ENCODE data around the gene PTPRM.

PTPRM gene

GRCh38 chr18:8142932-8143331 lies 575.8 kb downstream of the PTPRM start:
- no peak for DNase-seq

DNA sequence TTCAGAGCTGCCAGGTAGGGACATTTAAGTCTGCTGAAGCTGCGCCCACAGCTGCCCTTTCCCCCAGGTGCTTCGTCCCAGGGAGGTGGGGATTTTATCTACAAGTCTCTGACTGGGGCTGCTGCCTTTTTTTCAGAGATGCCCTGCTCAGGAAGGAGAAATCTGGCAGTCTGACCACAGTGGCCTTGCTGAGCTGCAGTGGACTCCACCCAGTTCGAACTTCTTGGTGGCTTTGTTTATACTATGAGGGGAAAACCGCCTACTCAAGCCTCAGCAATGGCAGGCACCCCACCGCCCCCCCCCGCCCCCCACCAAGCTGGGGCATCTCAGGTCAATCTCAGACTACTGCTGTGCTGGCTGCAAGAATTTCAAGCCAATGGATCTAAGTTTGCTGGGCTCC lies 584.1 kb downstream of the PTPRM start:
- DNase-seq = no peak

DNA sequence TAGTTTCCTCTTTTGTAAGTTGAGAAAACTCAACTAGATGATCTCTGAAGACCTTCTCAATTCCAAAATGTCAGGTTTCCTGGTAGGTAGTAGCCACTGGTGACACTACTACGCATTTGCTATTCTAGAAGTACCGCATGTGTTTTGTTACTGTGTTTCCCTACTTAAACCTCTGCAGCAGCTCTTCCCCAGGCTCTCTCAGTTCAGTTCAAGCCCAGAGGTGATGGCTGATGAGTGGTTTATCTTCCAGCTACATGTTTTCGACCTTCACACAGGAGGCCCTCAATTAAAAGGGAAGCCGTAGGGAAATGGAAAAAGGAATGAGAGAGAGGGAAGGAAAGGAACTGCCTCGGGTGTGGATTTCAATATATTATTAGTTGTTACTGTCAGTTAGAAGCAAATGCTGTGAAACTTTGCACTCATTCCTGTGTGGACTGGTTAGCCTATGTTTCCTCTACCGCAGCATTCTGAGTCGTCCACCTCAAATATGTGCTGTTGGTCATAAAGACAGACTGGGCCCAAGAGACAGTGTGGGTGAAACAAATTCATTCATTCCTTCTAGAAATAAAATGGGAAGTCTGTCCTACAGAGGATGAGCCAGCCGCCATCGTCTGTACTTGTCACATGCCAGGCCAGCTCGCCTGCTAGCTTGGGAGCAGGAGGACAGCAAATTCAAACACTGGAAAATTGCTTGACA lies 586.9 kb downstream of the PTPRM start:
- no peak for DNase-seq

DNA sequence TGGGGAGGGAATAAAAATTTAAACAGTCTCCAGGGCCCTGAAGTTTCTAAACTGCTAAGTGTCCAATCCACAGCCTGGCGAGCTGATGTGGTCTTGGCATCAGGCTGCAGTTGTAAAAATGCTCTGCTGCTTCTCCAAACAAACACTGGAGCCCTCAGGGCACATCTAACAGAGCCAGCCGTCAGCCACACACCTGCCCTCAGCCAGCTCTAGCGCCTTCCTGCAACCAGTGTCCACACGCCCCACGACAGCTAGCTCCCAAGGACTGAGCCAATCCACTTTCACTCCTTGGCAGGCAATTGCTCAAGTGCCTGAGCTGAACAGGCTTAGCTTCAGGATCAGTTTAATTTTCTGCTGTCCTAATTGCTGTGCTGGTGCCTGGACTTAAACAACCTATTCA lies 595.7 kb downstream of the PTPRM start:
- DNase-seq = no peak

DNA sequence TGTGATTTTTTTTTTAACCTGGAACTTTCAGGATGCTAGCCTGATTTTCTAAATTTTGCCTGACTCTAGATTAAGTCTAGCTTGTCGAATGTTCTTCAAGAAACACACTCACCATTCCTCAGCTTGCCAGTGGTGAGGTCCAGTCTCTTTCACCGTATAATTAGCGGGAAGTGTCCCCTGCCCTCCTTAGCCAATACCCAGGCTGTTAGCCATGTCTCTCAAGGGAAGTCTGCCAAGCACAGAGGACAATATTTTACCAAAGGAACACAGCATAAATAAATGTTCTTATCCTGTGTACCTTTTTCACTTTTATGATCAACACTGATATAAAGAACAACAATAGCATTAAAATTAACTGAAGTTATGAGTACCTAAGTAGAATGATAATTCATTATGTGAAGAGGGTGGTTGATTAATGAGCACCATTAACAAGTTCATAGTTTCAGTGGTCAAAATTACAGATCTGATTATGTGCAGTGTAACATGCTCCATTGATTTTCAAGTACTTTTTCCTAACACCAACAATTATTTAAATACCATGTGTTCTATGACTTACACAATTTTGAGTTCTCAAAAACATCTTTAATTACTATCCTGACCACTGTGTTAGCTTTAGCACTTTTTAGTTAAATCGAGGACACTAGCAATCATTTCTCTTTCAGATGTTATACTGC lies 596.3 kb downstream of the PTPRM start:
- no peak for DNase-seq

- no peak for DNase-seq
These were observed 598.0 kb downstream of the PTPRM start for GRCh38 chr18:8165095-8165494.

- no peak for DNase-seq
These were observed 599.9 kb downstream of the PTPRM start for GRCh38 chr18:8167026-8167425.

GRCh38 chr18:8167673-8168072 lies 600.6 kb downstream of the PTPRM start:
- no peak for DNase-seq

DNA sequence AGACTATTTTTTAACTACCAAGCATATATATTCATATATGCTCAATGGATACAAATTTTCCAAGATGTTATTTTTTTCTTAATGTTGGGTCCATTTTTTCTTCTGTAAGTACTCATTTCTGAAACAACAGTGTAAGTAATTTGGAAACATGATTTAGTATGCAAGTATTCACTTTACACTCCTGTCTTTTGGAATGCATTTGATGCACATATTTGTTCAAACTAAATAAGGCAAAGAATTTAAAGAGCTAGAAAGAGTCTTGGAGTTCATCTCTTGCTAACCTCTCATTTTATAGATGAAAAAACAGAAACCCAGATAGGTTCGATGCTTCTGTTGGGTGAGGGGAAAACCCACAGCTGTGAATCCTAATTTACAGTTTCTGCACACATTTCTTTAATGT lies 602.6 kb downstream of the PTPRM start:
- DNase-seq = no peak

DNA sequence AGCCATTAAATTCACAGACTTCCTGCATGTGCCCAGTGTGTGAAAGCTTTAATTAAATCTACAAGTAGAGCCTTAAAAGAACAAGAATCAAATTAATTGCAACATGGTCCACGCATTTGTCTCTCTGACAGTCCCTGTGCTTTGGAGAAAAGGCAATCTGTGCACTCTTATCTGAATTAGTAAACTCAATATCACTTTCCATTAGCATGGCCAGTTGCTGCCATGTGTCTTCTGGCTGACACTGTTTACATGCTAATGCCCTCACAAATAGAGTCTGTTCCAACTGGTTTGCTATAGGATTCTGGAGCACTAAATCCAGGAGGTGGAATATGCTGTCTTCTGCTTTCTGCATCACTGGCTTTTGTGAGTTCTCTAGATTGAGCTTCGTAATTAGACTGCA lies 607.7 kb downstream of the PTPRM start:
- DNase-seq = no peak

- DNase-seq = no peak
These were observed 608.5 kb downstream of the PTPRM start for GRCh38 chr18:8175501-8176061.

GRCh38 chr18:8176109-8176508 lies 609.0 kb downstream of the PTPRM start:
- DNase-seq = no peak

- no peak for DNase-seq
These were observed 609.4 kb downstream of the PTPRM start for GRCh38 chr18:8176554-8176953.

- no peak for DNase-seq
These were observed 610.4 kb downstream of the PTPRM start for GRCh38 chr18:8177330-8178016.

DNA sequence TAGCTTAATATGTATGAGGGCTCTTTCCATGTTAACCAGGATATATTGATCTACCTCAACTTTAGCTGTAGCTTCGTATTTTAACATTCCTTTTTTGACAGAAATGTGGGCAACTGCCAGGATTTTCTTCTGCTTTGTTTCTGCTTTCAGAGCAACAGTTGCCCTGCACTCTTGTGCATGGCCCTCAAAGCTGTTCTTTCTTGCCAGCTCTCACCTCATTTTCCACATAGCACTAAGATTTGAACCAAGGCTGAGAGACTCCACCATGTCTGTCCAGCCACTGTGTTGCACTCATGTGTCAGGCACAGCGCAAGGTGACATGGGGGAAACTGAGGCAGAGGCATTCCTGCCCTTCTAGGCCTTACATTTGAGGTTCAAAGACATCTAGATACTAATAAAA lies 619.3 kb downstream of the PTPRM start:
- DNase-seq = no peak

DNA sequence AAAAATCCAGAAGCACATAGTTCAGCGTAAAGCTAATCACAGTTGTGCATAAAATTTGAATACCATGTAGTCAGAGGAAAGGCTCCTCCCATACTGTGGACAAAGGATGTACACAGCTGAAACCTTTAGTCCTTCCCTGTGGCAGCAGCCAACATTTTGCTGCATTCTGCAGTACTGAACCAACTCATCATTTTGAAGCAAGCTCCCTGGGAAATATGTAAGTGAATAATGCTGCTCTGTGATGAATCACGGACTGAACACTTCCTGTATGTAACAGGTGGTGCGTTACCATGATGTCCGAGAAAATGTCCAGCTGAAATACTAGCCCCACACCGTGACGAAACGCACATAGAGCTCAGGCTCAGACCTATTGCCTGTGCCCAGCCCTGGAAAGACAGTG lies 621.1 kb downstream of the PTPRM start:
- no peak for DNase-seq

- no peak for DNase-seq
These were observed 623.9 kb downstream of the PTPRM start for GRCh38 chr18:8190980-8191379.

- DNase-seq = no peak
These were observed 627.3 kb downstream of the PTPRM start for GRCh38 chr18:8194431-8194830.

DNA sequence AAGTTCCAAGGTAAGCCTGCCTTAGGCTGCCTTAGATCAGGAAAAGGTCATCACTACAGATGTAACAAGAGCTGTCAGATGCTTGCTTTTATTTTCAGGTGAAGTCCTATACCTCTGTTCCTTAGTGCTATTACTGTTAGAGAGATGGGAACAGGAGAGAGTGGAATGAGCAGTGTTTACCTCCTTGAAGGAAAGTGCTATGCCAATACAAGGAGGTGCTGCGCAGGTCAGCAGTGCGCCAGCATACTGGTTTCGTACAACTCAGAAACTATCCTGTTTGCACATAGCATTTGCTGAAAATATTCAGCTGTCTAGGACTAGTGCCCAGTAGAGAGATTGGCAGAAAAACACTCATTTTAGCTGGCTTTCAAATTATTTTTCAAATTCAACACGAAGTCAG lies 629.1 kb downstream of the PTPRM start:
- DNase-seq = no peak

DNA sequence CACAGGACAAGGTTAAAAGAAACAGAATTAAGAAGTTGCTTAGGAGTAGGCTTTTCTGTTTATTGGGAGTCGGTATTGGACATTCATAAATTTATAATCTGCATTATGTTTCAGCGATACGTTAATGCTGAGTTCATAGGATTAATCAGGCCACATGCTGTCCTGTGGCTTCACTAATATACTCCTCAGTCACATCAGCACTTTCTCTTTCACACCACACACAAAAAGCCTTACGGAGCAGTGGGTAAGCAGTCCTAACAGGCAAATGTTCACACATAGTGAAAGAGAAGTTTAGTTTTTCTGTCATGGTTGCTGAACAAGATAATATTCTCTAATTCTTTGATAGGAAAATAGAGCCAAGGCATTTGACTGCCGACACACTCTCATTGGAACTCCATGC lies 630.4 kb downstream of the PTPRM start:
- no peak for DNase-seq

DNA sequence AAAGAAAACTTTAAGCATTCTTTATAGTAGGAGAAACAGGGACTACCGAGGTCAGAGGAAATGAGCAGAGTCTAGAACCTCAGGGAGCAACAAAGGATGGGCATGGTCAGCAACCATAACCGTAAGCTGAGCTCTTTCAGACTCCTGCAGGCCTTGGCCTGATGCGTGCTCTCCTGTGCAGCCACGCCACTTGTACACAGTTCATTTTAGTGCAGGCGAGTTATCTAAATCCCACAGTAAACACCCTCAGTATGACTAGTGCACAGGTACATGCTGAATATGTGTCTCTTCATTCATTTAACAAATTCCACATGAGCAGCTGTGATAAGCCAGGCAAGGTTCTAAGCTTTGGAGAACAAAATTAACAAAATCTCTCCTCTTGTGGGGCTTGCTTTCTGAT lies 640.9 kb downstream of the PTPRM start:
- no peak for DNase-seq

- no peak for DNase-seq
These were observed 641.6 kb downstream of the PTPRM start for GRCh38 chr18:8208716-8209115.

DNA sequence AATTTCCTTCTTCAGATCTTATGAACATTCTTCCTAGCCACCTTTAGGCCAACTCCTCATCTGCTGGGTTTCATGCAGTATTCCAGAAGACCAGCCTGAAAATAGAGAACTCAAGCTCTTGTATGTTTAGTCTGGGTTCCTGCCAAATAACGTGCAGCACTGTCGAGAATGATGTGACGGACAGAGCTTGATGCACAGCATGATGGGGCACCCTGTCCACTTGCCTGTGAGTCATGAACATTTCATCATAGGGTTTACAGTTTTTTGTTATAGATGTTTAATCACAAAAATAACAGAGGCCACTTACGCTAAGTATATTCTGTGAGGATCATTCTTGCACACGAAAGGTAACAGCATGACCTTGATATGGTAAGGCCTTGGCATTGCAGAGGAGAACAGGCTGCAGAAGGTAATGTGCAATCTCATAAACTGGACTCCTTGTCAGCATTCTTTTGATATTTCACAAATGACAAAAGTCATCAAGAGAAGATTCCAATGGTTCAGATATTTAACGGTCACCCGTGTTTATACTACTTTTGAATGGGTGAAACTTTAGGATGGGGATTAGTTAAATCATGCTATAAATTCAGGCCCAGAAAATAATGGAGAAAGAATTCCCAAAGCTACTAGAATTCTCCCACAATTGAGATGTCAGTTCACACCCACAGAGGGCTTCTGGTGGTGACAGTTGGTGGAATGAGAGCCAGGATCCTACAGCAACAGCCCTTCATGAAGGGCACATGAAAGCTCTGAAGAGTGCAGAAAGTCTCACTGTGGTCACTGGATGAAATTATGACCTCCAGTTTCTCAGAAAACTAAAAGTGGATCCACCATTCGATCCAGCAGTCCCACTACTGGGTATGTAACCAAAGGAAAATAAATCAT lies 646.0 kb downstream of the PTPRM start:
- no peak for DNase-seq
